Fibroblast of lung (primary cell): ENCODE measurements around the gene NPAS1. TPM values are rescaled to one million over a fixed set of nuclear protein-coding genes. Genes with fewer than 3 reads are reported as not detected.

Experiments
- DNase-seq, 2 donors: peaks; one replicate each; pipeline versions ENCODE4 v3.0.0 to v3.0.0-alpha.2; 2010; ENCODE audit warnings: low read depth in 2 of 2
- H2AFZ ChIP-seq: 2 replicates; pipeline ENCODE4 v1.5.1; 2012; ENCODE audit warnings: low read length, control low read depth, inconsistent platforms
- H3K27ac ChIP-seq: 2 replicates; pipeline ENCODE4 v1.5.1; 2011; ENCODE audit warnings: low read length, control low read depth; ENCODE audit not compliant: insufficient read depth
- H3K27me3 ChIP-seq: 2 replicates; pipeline ENCODE4 v1.5.1; 2011; ENCODE audit warnings: mild to moderate bottlenecking, low read length; ENCODE audit not compliant: control insufficient read depth, insufficient read depth
- H3K36me3 ChIP-seq: 2 replicates; pipeline ENCODE4 v1.5.1; 2011; ENCODE audit warnings: low read length; ENCODE audit not compliant: control insufficient read depth, insufficient read depth
- H3K4me1 ChIP-seq: 2 replicates; pipeline ENCODE4 v1.5.1; 2011; ENCODE audit warnings: low read length; ENCODE audit not compliant: control insufficient read depth, insufficient read depth; ENCODE audit errors: extremely low read depth
- H3K4me2 ChIP-seq: 2 replicates; pipeline ENCODE4 v1.5.1; 2011; ENCODE audit warnings: low read length, control low read depth; ENCODE audit not compliant: insufficient read depth; ENCODE audit errors: extremely low read depth
- H3K4me3 ChIP-seq, 4 experiments: fragments of 200-600 bp in 1 of 4; sonication (generic) in 1 of 4; replicated peaks in 1 of 4; 2 replicates each; pipeline ENCODE4 v1.5.1; 2011 to 2016; ENCODE audit warnings: low read length in 4 of 4, low read depth in 3 of 4, mild to moderate bottlenecking in 3 of 4, control low read depth in 2 of 4, inconsistent platforms in 1 of 4, mixed read lengths in 1 of 4; ENCODE audit not compliant: insufficient read depth in 1 of 4; ENCODE audit errors: control extremely low read depth in 1 of 4
- H3K79me2 ChIP-seq: 2 replicates; pipeline ENCODE4 v1.5.1; 2012; ENCODE audit warnings: mild to moderate bottlenecking, low read length, inconsistent platforms; ENCODE audit not compliant: control insufficient read depth, insufficient read depth
- H3K9ac ChIP-seq: 2 replicates; pipeline ENCODE4 v1.5.1; 2011; ENCODE audit warnings: mild to moderate bottlenecking, low read length, control low read depth; ENCODE audit not compliant: insufficient read depth
- H3K9me3 ChIP-seq: 2 replicates; pipeline ENCODE4 v1.5.1; 2012; ENCODE audit warnings: low read depth, low read length; ENCODE audit not compliant: control insufficient read depth, insufficient read depth
- H4K20me1 ChIP-seq: 2 replicates; pipeline ENCODE4 v1.5.1; 2011; ENCODE audit warnings: low read length; ENCODE audit not compliant: control insufficient read depth, insufficient read depth; ENCODE audit errors: extremely low read depth
- CTCF ChIP-seq, 2 donors: IDR thresholded peaks in 1 of 2; conservative IDR thresholded peaks in 1 of 2; 1 replicate in 1 of 2; 2 replicates in 1 of 2; pipeline ENCODE4 v1.5.1; 2011 to 2012; ENCODE audit warnings: low read length in 2 of 2, control low read depth in 1 of 2, inconsistent platforms in 1 of 2, low read depth in 1 of 2, mild to moderate bottlenecking in 1 of 2
- EZH2 ChIP-seq: IDR thresholded peaks from 2 replicates; pipeline ENCODE4 v1.5.1; 2012; ENCODE audit warnings: low read length, control low read depth, mild to moderate bottlenecking; ENCODE audit errors: missing control alignments
- polyA plus RNA-seq, 2 donors: library from polyadenylated mRNA; depleted of rRNA in 1 of 2; stranded (reverse) in 1 of 2; unstranded in 1 of 2; fragments of >200 nt; gene quantifications; 2 replicates each; pipeline ENCODE4 v1.2.1, GENCODE V29; 2011 to 2012; ENCODE audit warnings: missing spikeins in 1 of 2
- total RNA-seq: library from RNA; depleted of rRNA; stranded (reverse); fragments of >200 nt; gene quantifications from 2 replicates; pipeline ENCODE4 v1.2.1, GENCODE V29; 2014

Gene NPAS1
- total and polyA plus RNA-seq, 2 donors (not counting 1 experiment from before 2014, with no cell fraction given): 0.22 to 0.33 TPM

- no peak for TF ChIP-seq EZH2
- TF ChIP-seq CTCF (conservative IDR thresholded peaks at IDR 0.05 in 1 of 2, IDR thresholded peaks at IDR 0.05 in 1 of 2; ENCODE audit: low read depth in 1 of 2, low read length in 2 of 2): no peak
- H3K27ac ChIP-seq: no peak overlapping the region
- no peak for DNase-seq
- H3K9me3 ChIP-seq: no peaks in the 10 kb centered on the region
- H3K4me3 ChIP-seq: no peak overlapping the region
- no peaks in the 10 kb centered on the region for H3K27me3 ChIP-seq
- H3K36me3 ChIP-seq: peaks cover 5% of the 10 kb centered on the region
- H2AFZ ChIP-seq: no peak overlapping the region
- no peaks in the 10 kb centered on the region for H4K20me1 ChIP-seq
- no peak overlapping the region for H3K4me2 ChIP-seq
- peaks cover 18% of the 10 kb centered on the region for H3K79me2 ChIP-seq
- H3K9ac ChIP-seq: no peak overlapping the region
- H3K4me1 ChIP-seq: peaks cover 24% of the 10 kb centered on the region
These were observed 36.5 kb upstream of the NPAS1 start for GRCh38 chr19:46983097-46983496.

GRCh38 chr19:46984077-46985010 lies 35.3 kb upstream of the NPAS1 start:
- Histone ChIP-seq H3K4me2 (peak overlapping the region; percentile 11), H3K4me3 (no peak overlapping the region), H3K79me2 (peaks cover 10% of the 10 kb centered on the region)

More at GRCh38 chr19:46984077-46985010, 35.3 kb upstream of the NPAS1 start:
- peak; percentile 75 to 83 for DNase-seq
- Histone ChIP-seq H2AFZ (no peak overlapping the region), H3K36me3 (peaks cover 5% of the 10 kb centered on the region), H3K9ac (no peak overlapping the region), H4K20me1 (no peaks in the 10 kb centered on the region), H3K27me3 (no peaks in the 10 kb centered on the region), H3K9me3 (no peaks in the 10 kb centered on the region), H3K4me1 (peaks cover 23% of the 10 kb centered on the region), H3K27ac (no peak overlapping the region)
- TF ChIP-seq CTCF (conservative IDR thresholded peaks at IDR 0.05 in 1 of 2, IDR thresholded peaks at IDR 0.05 in 1 of 2; ENCODE audit: low read depth in 1 of 2, low read length in 2 of 2) (no peak), EZH2 (no peak)
